Gastrocnemius medialis (tissue), 4 donors: ENCODE data around the gene ZXDC. TPM values are rescaled to one million over a fixed set of nuclear protein-coding genes. Genes with fewer than 3 reads are reported as not detected.

Source experiments
- ATAC-seq, 2 donors: fragments of 150-250 bp; one replicate each; pipeline ENCODE4 v1.9.1; 2016
- DNase-seq, 2 donors: peaks; one replicate each; pipeline ENCODE4 v3.0.0-alpha.2; 2019
- H3K27ac ChIP-seq, 4 donors: fragments of 200-600 bp; sonication (generic); 1 replicate in 1 of 4; 2 replicates in 3 of 4; pipeline ENCODE4 v1.5.1; 2016 to 2018; ENCODE audit warnings: mild to moderate bottlenecking in 2 of 4, moderate library complexity in 1 of 4
- H3K27me3 ChIP-seq, 3 donors: fragments of 200-600 bp; sonication (generic) in 2 of 3; 1 replicate in 1 of 3; 2 replicates in 2 of 3; pipeline versions ENCODE4 v1.5.1 to v1.6.0; 2016 to 2019; ENCODE audit warnings: mild to moderate bottlenecking in 1 of 3, moderate library complexity in 1 of 3
- H3K36me3 ChIP-seq, 2 donors: fragments of 200-600 bp; sonication (generic) in 1 of 2; one replicate each; pipeline ENCODE4 v1.5.1; 2017 to 2018
- H3K4me1 ChIP-seq, 2 donors: fragments of 200-600 bp; sonication (generic) in 1 of 2; one replicate each; pipeline ENCODE4 v1.5.1; 2016 to 2017; ENCODE audit warnings: mild to moderate bottlenecking in 2 of 2
- H3K4me3 ChIP-seq, 4 donors: fragments of 200-600 bp; sonication (generic) in 3 of 4; 1 replicate in 1 of 4; 2 replicates in 3 of 4; pipeline ENCODE4 v1.5.1; 2016 to 2019; ENCODE audit warnings: mild to moderate bottlenecking in 2 of 4
- H3K9me3 ChIP-seq, 3 donors: fragments of 200-600 bp; sonication (generic) in 2 of 3; 1 replicate in 1 of 3; 2 replicates in 2 of 3; pipeline ENCODE4 v1.5.1; 2016 to 2019
- POLR2A ChIP-seq, 2 donors: fragments of 450-650 bp; IDR thresholded peaks; one replicate each; pipeline ENCODE4 v1.6.1; 2017; ENCODE audit warnings: antibody characterized with exemption in 2 of 2, mild to moderate bottlenecking in 2 of 2, moderate library complexity in 2 of 2
- in situ Hi-C, 4 donors: fragments of 200-750 bp; cut with MboI; loops; one replicate each; pipeline versions ENCODE4 v1.15.0 to v1.8.0; 2017; ENCODE audit warnings: low sequenced_read_pairs in 4 of 4
- intact Hi-C: fragments of 100-400 bp; cut with DNase I; formaldehyde crosslinking; loops from one replicate; pipeline ENCODE4 v1.15.1; 2023; ENCODE audit warnings: low total_unique reads
- total RNA-seq, 4 donors: library from RNA; depleted of rRNA; stranded (reverse); fragments of >200 nt; gene quantifications; one replicate each; pipeline versions ENCODE4 v1.1.0 to v1.2.3, GENCODE V29; 2016
- TF ChIP-seq, protein P1 (sequence below), 5 experiments: fragments of 450-650 bp in 3 of 5; fragments of 200-600 bp in 2 of 5; sonication (generic) in 2 of 5; IDR thresholded peaks in 4 of 5; conservative IDR thresholded peaks in 1 of 5; 1 replicate in 4 of 5; 2 replicates in 1 of 5; pipeline ENCODE4 v1.5.1; 2016 to 2019; ENCODE audit warnings: antibody characterized with exemption in 5 of 5, mild to moderate bottlenecking in 3 of 5, moderate library complexity in 3 of 5

The ZXDC gene
- total RNA-seq, 4 donors from 2014 or later = 40.9 to 54.2 (median 45.4) TPM

DNA sequence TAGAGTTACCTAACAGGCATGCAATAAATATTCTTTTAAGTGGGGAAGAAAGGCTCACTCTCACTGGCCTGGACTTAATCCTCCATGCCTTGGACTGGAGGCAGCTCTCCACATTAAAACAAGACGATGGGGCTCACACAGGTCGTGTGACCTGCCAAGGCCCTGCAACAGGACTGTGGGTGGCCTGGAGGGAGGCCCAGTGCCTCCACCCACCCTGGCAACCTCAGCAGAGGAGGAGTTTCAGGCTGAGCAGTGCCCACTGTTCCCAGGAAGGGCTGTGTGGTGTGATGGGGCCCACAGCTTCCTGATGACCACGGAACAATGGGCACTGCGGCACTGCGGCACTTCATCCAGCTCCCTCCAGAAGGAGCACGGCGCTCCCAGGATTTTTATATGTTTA lies 36.3 kb upstream of the ZXDC start:
- TF ChIP-seq POLR2A (IDR thresholded peaks at IDR 0.05) = no peak
- TF ChIP-seq, protein P1, sequence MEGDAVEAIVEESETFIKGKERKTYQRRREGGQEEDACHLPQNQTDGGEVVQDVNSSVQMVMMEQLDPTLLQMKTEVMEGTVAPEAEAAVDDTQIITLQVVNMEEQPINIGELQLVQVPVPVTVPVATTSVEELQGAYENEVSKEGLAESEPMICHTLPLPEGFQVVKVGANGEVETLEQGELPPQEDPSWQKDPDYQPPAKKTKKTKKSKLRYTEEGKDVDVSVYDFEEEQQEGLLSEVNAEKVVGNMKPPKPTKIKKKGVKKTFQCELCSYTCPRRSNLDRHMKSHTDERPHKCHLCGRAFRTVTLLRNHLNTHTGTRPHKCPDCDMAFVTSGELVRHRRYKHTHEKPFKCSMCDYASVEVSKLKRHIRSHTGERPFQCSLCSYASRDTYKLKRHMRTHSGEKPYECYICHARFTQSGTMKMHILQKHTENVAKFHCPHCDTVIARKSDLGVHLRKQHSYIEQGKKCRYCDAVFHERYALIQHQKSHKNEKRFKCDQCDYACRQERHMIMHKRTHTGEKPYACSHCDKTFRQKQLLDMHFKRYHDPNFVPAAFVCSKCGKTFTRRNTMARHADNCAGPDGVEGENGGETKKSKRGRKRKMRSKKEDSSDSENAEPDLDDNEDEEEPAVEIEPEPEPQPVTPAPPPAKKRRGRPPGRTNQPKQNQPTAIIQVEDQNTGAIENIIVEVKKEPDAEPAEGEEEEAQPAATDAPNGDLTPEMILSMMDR (IDR thresholded peaks at IDR 0.05 in 4 of 5, conservative IDR thresholded peaks at IDR 0.05 in 1 of 5) = no peak
- in situ Hi-C loops = no loop called here
- Histone ChIP-seq H3K4me3 (no peak overlapping the region), H3K36me3 (no peaks in the 10 kb centered on the region), H3K9me3 (no peaks in the 10 kb centered on the region), H3K27ac (no peak overlapping the region), H3K4me1 (peaks cover 0 to 6% of the 10 kb centered on the region in 2 donors), H3K27me3 (no peaks in the 10 kb centered on the region)
- ATAC-seq (peak in 1 of 2 donors; percentile 36), DNase-seq (no peak)
- intact Hi-C loops = no loop called here

DNA sequence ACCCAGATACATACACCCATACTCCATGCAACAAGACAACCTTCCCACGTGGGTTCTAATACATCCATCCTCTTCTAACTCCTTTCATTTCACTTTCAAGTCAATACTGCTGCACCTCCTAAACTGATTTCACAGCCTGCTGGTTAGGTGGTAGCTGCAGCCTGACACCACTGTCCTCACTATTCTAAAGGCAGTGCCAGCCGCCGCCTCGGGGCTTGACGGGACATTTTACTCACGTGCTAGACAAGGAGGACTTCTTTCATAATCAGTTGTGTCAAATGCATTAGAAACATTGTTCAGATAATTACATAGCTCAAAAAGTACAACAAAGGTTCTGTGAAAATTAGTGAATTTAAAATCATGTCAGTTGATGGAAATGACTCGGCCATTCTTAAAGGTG lies 35.6 kb upstream of the ZXDC start:
- peaks cover 0 to 6% of the 10 kb centered on the region in 2 donors for H3K4me1 ChIP-seq
- H3K36me3 ChIP-seq = no peaks in the 10 kb centered on the region
- no peaks in the 10 kb centered on the region for H3K27me3 ChIP-seq
- H3K9me3 ChIP-seq = no peaks in the 10 kb centered on the region
- no peak overlapping the region for H3K4me3 ChIP-seq
- no peak overlapping the region for H3K27ac ChIP-seq
- ATAC-seq (peak in 1 of 2 donors; percentile 16), DNase-seq (no peak)
- intact Hi-C loops (no loop called here), in situ Hi-C loops (no loop called here)
- TF ChIP-seq, protein P1 (IDR thresholded peaks at IDR 0.05 in 4 of 5, conservative IDR thresholded peaks at IDR 0.05 in 1 of 5) = no peak
- no peak for TF ChIP-seq POLR2A (IDR thresholded peaks at IDR 0.05)

DNA sequence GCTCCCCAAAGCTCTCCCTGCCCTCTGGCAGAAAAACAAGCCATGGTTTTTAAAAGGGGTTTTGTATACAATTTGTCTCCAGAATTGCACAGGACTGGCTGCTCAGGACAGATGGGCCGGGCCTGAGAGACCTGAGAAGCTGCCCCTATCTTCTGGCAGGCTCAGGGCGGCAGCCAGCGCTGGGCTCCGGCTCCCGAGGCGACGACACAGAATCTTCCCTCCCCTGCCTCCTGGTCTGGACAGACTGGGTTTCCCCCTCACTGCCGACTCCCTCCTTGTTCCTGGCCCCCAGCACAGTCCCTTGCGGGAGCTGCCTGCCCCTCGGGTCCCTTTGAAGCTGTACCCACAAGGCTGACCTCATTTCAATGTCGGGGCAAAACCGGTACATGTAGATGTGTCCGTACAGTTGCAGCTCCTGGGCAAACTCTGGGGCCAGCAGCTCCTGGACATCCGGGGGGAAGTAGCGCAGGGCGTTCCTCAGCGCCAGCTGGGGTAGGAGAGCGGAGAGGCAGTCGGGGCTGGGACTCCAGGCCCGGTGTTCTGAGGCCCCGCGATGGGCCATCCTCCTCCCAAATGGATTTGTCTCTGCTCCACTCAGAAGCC lies 34.7 kb upstream of the ZXDC start:
- no peak for ATAC-seq
- H3K36me3 ChIP-seq = no peaks in the 10 kb centered on the region
- H3K27ac ChIP-seq = no peak overlapping the region
- no peaks in the 10 kb centered on the region for H3K9me3 ChIP-seq
- in situ Hi-C loops = no loop called here
- peaks cover 0 to 6% of the 10 kb centered on the region in 2 donors for H3K4me1 ChIP-seq
- DNase-seq = no peak
- H3K27me3 ChIP-seq = no peaks in the 10 kb centered on the region
- intact Hi-C loops = no loop called here
- H3K4me3 ChIP-seq = no peak overlapping the region
- TF ChIP-seq POLR2A (IDR thresholded peaks at IDR 0.05) = no peak
- TF ChIP-seq, protein P1 (IDR thresholded peaks at IDR 0.05 in 4 of 5, conservative IDR thresholded peaks at IDR 0.05 in 1 of 5) = no peak

DNA sequence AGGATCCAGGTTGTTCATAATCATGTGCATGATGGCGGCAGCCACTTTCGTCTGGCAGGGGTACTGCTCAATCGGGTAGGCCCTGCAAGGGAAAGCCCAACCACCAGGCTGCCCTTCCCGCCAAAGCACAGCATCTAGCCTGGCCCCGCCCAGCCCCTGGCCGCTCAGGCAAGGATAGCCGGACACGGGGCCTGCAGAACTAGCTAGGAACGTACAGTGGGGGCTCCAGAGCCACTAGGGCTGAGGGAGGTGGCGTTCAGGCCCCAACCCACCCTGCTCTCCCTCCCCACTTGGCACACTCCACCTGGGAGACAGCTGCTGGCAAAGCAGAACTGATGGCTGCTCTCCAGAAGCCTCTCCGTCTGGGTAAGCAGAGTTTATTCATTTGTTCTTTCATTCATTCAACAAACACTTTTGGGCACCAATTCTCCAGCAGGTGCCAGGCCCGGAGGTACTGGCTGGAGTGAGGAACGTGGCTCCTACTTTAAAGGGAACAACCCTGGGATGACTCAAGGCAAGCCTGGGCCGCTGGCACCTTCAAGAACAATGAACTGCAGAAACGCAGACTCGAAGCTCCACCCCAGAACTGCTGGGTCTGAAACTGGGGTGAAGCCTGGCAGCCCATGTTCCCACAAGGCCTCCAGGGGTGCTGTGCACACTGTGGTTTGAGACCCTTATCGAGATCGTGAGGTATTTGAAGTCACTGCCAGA lies 34.1 kb upstream of the ZXDC start:
- no peaks in the 10 kb centered on the region for H3K27me3 ChIP-seq
- in situ Hi-C loops = no loop called here
- H3K36me3 ChIP-seq = no peaks in the 10 kb centered on the region
- TF ChIP-seq POLR2A (IDR thresholded peaks at IDR 0.05) = no peak
- TF ChIP-seq, protein P1 (IDR thresholded peaks at IDR 0.05 in 4 of 5, conservative IDR thresholded peaks at IDR 0.05 in 1 of 5) = no peak
- H3K27ac ChIP-seq = no peak overlapping the region
- intact Hi-C loops = no loop called here
- DNase-seq (no peak), ATAC-seq (no peak)
- peaks cover 0 to 6% of the 10 kb centered on the region in 2 donors for H3K4me1 ChIP-seq
- H3K4me3 ChIP-seq = no peak overlapping the region
- H3K9me3 ChIP-seq = no peaks in the 10 kb centered on the region
